B cell (primary cell): ENCODE data around the gene GIT1.

Source experiments
- EZH2 ChIP-seq: IDR thresholded peaks from 2 replicates; pipeline ENCODE4 v1.6.1; 2012; ENCODE audit warnings: borderline replicate concordance, low read depth, mild to moderate bottlenecking, moderate library complexity, low read length; ENCODE audit not compliant: insufficient read depth, poor library complexity, severe bottlenecking
- TF ChIP-seq, protein P1 (sequence below): fragments of 200-600 bp; IDR thresholded peaks from one replicate; pipeline ENCODE4 v1.8.0; 2022; ENCODE audit warnings: antibody characterized with exemption, mild to moderate bottlenecking

GRCh38 chr17:29557085-29557738, 32.2 kb downstream of the GIT1 start:
- TF ChIP-seq, protein P1, sequence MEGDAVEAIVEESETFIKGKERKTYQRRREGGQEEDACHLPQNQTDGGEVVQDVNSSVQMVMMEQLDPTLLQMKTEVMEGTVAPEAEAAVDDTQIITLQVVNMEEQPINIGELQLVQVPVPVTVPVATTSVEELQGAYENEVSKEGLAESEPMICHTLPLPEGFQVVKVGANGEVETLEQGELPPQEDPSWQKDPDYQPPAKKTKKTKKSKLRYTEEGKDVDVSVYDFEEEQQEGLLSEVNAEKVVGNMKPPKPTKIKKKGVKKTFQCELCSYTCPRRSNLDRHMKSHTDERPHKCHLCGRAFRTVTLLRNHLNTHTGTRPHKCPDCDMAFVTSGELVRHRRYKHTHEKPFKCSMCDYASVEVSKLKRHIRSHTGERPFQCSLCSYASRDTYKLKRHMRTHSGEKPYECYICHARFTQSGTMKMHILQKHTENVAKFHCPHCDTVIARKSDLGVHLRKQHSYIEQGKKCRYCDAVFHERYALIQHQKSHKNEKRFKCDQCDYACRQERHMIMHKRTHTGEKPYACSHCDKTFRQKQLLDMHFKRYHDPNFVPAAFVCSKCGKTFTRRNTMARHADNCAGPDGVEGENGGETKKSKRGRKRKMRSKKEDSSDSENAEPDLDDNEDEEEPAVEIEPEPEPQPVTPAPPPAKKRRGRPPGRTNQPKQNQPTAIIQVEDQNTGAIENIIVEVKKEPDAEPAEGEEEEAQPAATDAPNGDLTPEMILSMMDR, result no peak
- TF ChIP-seq EZH2, result no peak
